IMR-90 (cell line): ENCODE results near the gene C5AR2. TPM values are rescaled to one million over a fixed set of nuclear protein-coding genes. Genes with fewer than 3 reads are reported as not detected.

Source experiments
- ATAC-seq: fragments of 200-7000 bp; cut with Tn5 transposase; 2 replicates; pipeline ENCODE4 v1.9.1; 2020; ENCODE audit warnings: low read depth, mild to moderate bottlenecking, moderate library complexity
- BruUV-seq: library from RNA; stranded (reverse); fragments of 400-500 nt; replicated peaks from 2 replicates; lab custom pipeline; 2021; lab: Mats Ljungman, UMichigan
- CTCF ChIA-PET: fragments of 300-600 bp; formaldehyde crosslinking; extraction: SDS; loops from one replicate; lab custom pipeline; 2021; ENCODE audit warnings: antibody characterized with exemption; lab: Yijun Ruan, JAX
- POLR2A ChIA-PET: fragments of 300-600 bp; sonication (Branson Sonifier 250); formaldehyde crosslinking; loops from one replicate; lab custom pipeline; 2022; ENCODE audit warnings: antibody characterized with exemption; ENCODE audit not compliant: unreplicated experiment; lab: Charles Lee
- DNase-seq: peaks from one replicate; pipeline ENCODE4 v3.0.0; 2013
- H2AFZ ChIP-seq: replicated peaks from 2 replicates; pipeline ENCODE3; 2013; ENCODE audit warnings: low read length, mild to moderate bottlenecking; ENCODE audit not compliant: poor library complexity
- H2AK5ac ChIP-seq: 2 replicates; pipeline ENCODE4 v1.6.1; 2013; ENCODE audit warnings: low read depth, low read length, inconsistent platforms
- H2AK9ac ChIP-seq: replicated peaks from 2 replicates; pipeline ENCODE3; 2013; ENCODE audit warnings: mild to moderate bottlenecking, low read depth, low read length, moderate library complexity; ENCODE audit not compliant: poor library complexity
- H2BK120ac ChIP-seq: 2 replicates; pipeline ENCODE4 v1.6.1; 2013; ENCODE audit warnings: low read depth, low read length, inconsistent platforms
- H2BK15ac ChIP-seq: 3 replicates; pipeline ENCODE4 v1.6.1; 2013; ENCODE audit warnings: low read depth, low read length, inconsistent platforms
- H2BK20ac ChIP-seq: 2 replicates; pipeline ENCODE4 v1.6.1; 2013; ENCODE audit warnings: low read depth, mild to moderate bottlenecking, inconsistent platforms, low read length, moderate library complexity
- H2BK5ac ChIP-seq: 2 replicates; pipeline ENCODE4 v1.6.1; 2013; ENCODE audit warnings: mild to moderate bottlenecking, low read depth, low read length, inconsistent platforms; ENCODE audit not compliant: poor library complexity, severe bottlenecking
- H3K14ac ChIP-seq: replicated peaks from 2 replicates; pipeline ENCODE4 v1.6.1; 2013; ENCODE audit warnings: low read depth, low read length, inconsistent platforms
- H3K18ac ChIP-seq: 2 replicates; pipeline ENCODE4 v1.6.1; 2013; ENCODE audit warnings: low read depth, low read length, control low read depth
- H3K23ac ChIP-seq: 2 replicates; pipeline ENCODE4 v1.6.1; 2013; ENCODE audit warnings: low read depth, low read length, inconsistent platforms
- H3K27ac ChIP-seq: 2 replicates; pipeline ENCODE4 v1.5.1; 2013; ENCODE audit warnings: mild to moderate bottlenecking, control low read depth, low read length; ENCODE audit not compliant: insufficient read depth
- H3K27me3 ChIP-seq: 2 replicates; pipeline ENCODE4 v1.6.1; 2013; ENCODE audit warnings: low read length; ENCODE audit not compliant: control insufficient read depth, insufficient read depth
- H3K36me3 ChIP-seq: 2 replicates; pipeline ENCODE4 v1.6.1; 2013; ENCODE audit warnings: low read length, mixed read lengths; ENCODE audit not compliant: control insufficient read depth, insufficient read depth
- H3K4ac ChIP-seq: 2 replicates; pipeline ENCODE4 v1.6.1; 2013; ENCODE audit warnings: low read depth, low read length, inconsistent platforms
- H3K4me1 ChIP-seq: 2 replicates; pipeline ENCODE4 v1.6.1; 2013; ENCODE audit warnings: low read length, mixed read lengths; ENCODE audit not compliant: control insufficient read depth, insufficient read depth
- H3K4me2 ChIP-seq: 2 replicates; pipeline ENCODE4 v1.6.1; 2013; ENCODE audit warnings: low read depth, mild to moderate bottlenecking, control low read depth, low read length, moderate library complexity
- H3K4me3 ChIP-seq: 2 replicates; pipeline ENCODE4 v1.5.1; 2013; ENCODE audit warnings: low read depth, mild to moderate bottlenecking, control low read depth, low read length, moderate library complexity; ENCODE audit not compliant: insufficient read depth
- H3K56ac ChIP-seq: 2 replicates; pipeline ENCODE4 v1.6.1; 2013; ENCODE audit warnings: low read length, inconsistent platforms; ENCODE audit not compliant: insufficient read depth; ENCODE audit errors: extremely low read depth
- H3K79me1 ChIP-seq, 2 experiments: 2 replicates each; pipeline ENCODE4 v1.6.1; 2013; ENCODE audit warnings: low read length in 2 of 2, inconsistent platforms in 1 of 2, low read depth in 1 of 2
- H3K9ac ChIP-seq: 2 replicates; pipeline ENCODE4 v1.6.1; 2013; ENCODE audit warnings: low read depth, low read length, control low read depth
- H3K9me1 ChIP-seq: 2 replicates; pipeline ENCODE4 v1.6.1; 2013; ENCODE audit warnings: low read length, inconsistent platforms; ENCODE audit not compliant: insufficient read depth
- H3K9me3 ChIP-seq: 2 replicates; pipeline ENCODE4 v1.6.1; 2013; ENCODE audit warnings: low read length; ENCODE audit not compliant: control insufficient read depth, insufficient read depth
- H4K20me1 ChIP-seq: 2 replicates; pipeline ENCODE4 v1.6.1; 2013; ENCODE audit warnings: low read length, inconsistent platforms; ENCODE audit not compliant: insufficient read depth
- H4K5ac ChIP-seq: 2 replicates; pipeline ENCODE4 v1.6.1; 2013; ENCODE audit warnings: mild to moderate bottlenecking, low read depth, low read length, control low read depth
- H4K8ac ChIP-seq, 2 experiments: 2 replicates each; pipeline ENCODE4 v1.6.1; 2013; ENCODE audit warnings: low read depth in 2 of 2, low read length in 2 of 2, control low read depth in 1 of 2, inconsistent platforms in 1 of 2
- H4K91ac ChIP-seq: 2 replicates; pipeline ENCODE4 v1.6.1; 2013; ENCODE audit warnings: low read depth, low read length, inconsistent platforms; ENCODE audit not compliant: insufficient read depth
- CTCF ChIP-seq: conservative IDR thresholded peaks from 2 replicates; pipeline ENCODE4 v1.5.1; 2012; ENCODE audit warnings: mild to moderate bottlenecking, low read depth, low read length, improper control_type of control experiment
- MAFK ChIP-seq: IDR thresholded peaks from 2 replicates; pipeline ENCODE4 v1.6.1; 2012; ENCODE audit warnings: low read depth, low read length, improper control_type of control experiment
- NFE2L2 ChIP-seq: fragments of 150-350 bp; IDR thresholded peaks from 2 replicates; pipeline ENCODE4 v1.6.1; 2016; ENCODE audit warnings: low read depth, mild to moderate bottlenecking, low read length
- RCOR1 ChIP-seq: IDR thresholded peaks from 2 replicates; pipeline ENCODE4 v1.6.1; 2012; ENCODE audit warnings: mild to moderate bottlenecking, low read length, improper control_type of control experiment; ENCODE audit not compliant: insufficient replicate concordance
- WGBS, 2 experiments: methylation state at CpG; one replicate each; pipeline versions ENCODE4 v1.1.5 to v1.1.7; 2013; ENCODE audit warnings: missing lambda C conversion rate in 2 of 2; ENCODE audit not compliant: insufficient read length in 1 of 2; ENCODE audit errors: extremely low coverage in 2 of 2; 5-methylcytosine and 5-hydroxymethylcytosine counted together
- dilution Hi-C: fragments of 300-500 bp; cut with HindIII; formaldehyde crosslinking; loops from one replicate; pipeline ENCODE4 v1.14.3; 2018; ENCODE audit warnings: low sequenced_read_pairs; ENCODE audit not compliant: unreplicated experiment
- in situ Hi-C: fragments of 300-500 bp; cut with MboI; formaldehyde crosslinking; loops from 3 replicates; pipeline ENCODE4 v1.14.3; 2019; ENCODE audit warnings: low sequenced_read_pairs, inconsistent platforms, mixed read lengths
- intact Hi-C: fragments of 100-400 bp; cut with micrococcal nuclease; formaldehyde crosslinking; loops from 2 replicates; pipeline ENCODE4 v1.10.0; 2022
- polyA plus RNA-seq, 3 experiments: library from polyadenylated mRNA; depleted of rRNA; stranded (reverse); fragments of >200 nt; gene quantifications; 2 replicates each; pipeline ENCODE4 v1.2.3, GENCODE V29; 2012; ENCODE audit warnings: low replicate concordance in 1 of 3
- total RNA-seq: library from RNA; depleted of rRNA; stranded (reverse); fragments of >200 nt; gene quantifications from 2 replicates; pipeline ENCODE4 v1.2.3, GENCODE V29; 2012

Gene C5AR2
- total and polyA plus RNA-seq, 2 of the 4 experiments (the other 2 are of a cell fraction): not detected

- Histone ChIP-seq H2BK5ac (no peak overlapping the region), H3K27me3 (peaks cover 8% of the 10 kb centered on the region), H3K4me2 (no peak overlapping the region), H3K14ac (no peak overlapping the region), H2AK9ac (no peak overlapping the region), H3K4me3 (no peak overlapping the region), H4K91ac (no peak overlapping the region), H2BK15ac (no peak overlapping the region), H4K20me1 (no peaks in the 10 kb centered on the region), H3K18ac (no peak overlapping the region), H4K8ac (no peak overlapping the region), H2AK5ac (no peak overlapping the region), H3K56ac (no peak overlapping the region), H2AFZ (no peak overlapping the region), H2BK20ac (no peak overlapping the region), H3K23ac (no peak overlapping the region), H3K4ac (no peak overlapping the region), H3K9me1 (0 out of 2 replicates have a peak, but pooled peaks cover 3% of the 10 kb centered on the region), H2BK120ac (no peak overlapping the region), H4K5ac (no peak overlapping the region), H3K27ac (no peak overlapping the region), H3K9ac (no peak overlapping the region), H3K36me3 (no peaks in the 10 kb centered on the region), H3K4me1 (no peaks in the 10 kb centered on the region), H3K9me3 (peaks cover 2% of the 10 kb centered on the region), H3K79me1 (no peaks in the 10 kb centered on the region)
- DNase-seq (no peak), ATAC-seq (no peak)
- intact Hi-C loops: no loop called here
- in situ Hi-C loops: no loop called here
- TF ChIP-seq MAFK: no peak
- no peak for TF ChIP-seq CTCF
- no peak for TF ChIP-seq NFE2L2
- TF ChIP-seq RCOR1: no peak
- ChIA-PET POLR2A (no interaction called here), CTCF (interaction anchor here (0.6 kb wide), 1 partner anchor 10 kb away, joined by 5 read pairs; no protein-coding TSS in a partner anchor)
- BruUV-seq: no TSS peak
- WGBS, 2 experiments: no CpG with 5 or more reads among the region's 2 CpGs
- dilution Hi-C loops: no loop called here
These were observed 9.9 kb upstream of the C5AR2 start for GRCh38 chr19:47322058-47322457.
